Measurements from ENCODE around the gene ABCC4. TPM values are rescaled to one million over a fixed set of nuclear protein-coding genes. Genes with fewer than 3 reads are reported as not detected.

The ABCC4 gene
- total and polyA plus RNA-seq, 2 donors (not counting 1 experiment from before 2014, with no cell fraction given), result 1.8 to 7.1 TPM

DNA sequence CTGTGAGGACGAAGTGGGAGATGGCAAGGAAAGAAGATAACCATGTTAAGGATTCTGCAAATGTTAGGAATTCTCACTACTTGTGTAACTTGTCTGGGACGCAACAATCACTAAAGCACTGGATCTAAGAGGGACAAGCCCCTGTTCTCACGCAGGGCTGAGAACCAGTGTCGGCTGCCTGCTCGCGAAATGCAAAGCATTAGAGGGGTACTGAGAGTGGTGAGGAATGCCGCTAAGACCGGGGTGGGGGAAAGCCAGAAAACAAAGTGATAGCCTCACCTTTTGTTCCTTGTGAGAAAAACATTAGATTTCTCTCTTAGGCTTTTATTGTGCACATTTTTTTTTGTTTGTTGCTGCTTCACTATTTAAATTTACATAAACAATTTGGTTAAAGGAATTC lies 241.9 kb downstream of the ABCC4 start:
- Mint-ChIP-seq H3K27ac (no peak overlapping the region), H3K4me1 (no peaks in the 10 kb centered on the region), H3K9me3 (ENCODE audit: insufficient read depth) (no peaks in the 10 kb centered on the region), H3K27me3 (no peaks in the 10 kb centered on the region), H3K4me3 (no peak overlapping the region)
- no peaks in the 10 kb centered on the region for H3K9me3 ChIP-seq (ENCODE audit: control extremely low read depth in 1 of 3, control insufficient read depth in 2 of 3, insufficient read depth in 1 of 3, low read length in 2 of 3)
- no peaks in the 10 kb centered on the region for H3K79me2 ChIP-seq (ENCODE audit: control insufficient read depth, insufficient read depth, low read length)
- H2AFZ ChIP-seq (ENCODE audit: insufficient read depth, low read depth, low read length, poor library complexity, severe bottlenecking), result no peak overlapping the region
- ChIA-PET POLR2A (no interaction called here), CTCF (no interaction called here)
- ATAC-seq (ENCODE audit: low read depth), result no peak
- H3K4me3 ChIP-seq (ENCODE audit: control extremely low read depth in 1 of 5, extremely low read depth in 1 of 5, insufficient read depth in 1 of 5, low read depth in 2 of 5, low read length in 4 of 5), result no peak overlapping the region
- no peaks in the 10 kb centered on the region for H3K36me3 ChIP-seq (replicated peaks in 1 of 2; ENCODE audit: control extremely low read depth in 1 of 2, control insufficient read depth in 1 of 2, extremely low read depth in 1 of 2, insufficient read depth in 2 of 2, low read length in 1 of 2)
- H4K20me1 ChIP-seq (ENCODE audit: control insufficient read depth, insufficient read depth, low read length, poor library complexity, severe bottlenecking), result no peaks in the 10 kb centered on the region
- no peak for DNase-seq
- WGBS (ENCODE audit: insufficient coverage), result 100% methylated on average over 2 of the region's 8 CpGs
- TF ChIP-seq EZH2 (IDR thresholded peaks at IDR 0.05; ENCODE audit: borderline replicate concordance, insufficient read depth, low read depth, low read length, poor library complexity, severe bottlenecking), result no peak
- TF ChIP-seq, protein P1, sequence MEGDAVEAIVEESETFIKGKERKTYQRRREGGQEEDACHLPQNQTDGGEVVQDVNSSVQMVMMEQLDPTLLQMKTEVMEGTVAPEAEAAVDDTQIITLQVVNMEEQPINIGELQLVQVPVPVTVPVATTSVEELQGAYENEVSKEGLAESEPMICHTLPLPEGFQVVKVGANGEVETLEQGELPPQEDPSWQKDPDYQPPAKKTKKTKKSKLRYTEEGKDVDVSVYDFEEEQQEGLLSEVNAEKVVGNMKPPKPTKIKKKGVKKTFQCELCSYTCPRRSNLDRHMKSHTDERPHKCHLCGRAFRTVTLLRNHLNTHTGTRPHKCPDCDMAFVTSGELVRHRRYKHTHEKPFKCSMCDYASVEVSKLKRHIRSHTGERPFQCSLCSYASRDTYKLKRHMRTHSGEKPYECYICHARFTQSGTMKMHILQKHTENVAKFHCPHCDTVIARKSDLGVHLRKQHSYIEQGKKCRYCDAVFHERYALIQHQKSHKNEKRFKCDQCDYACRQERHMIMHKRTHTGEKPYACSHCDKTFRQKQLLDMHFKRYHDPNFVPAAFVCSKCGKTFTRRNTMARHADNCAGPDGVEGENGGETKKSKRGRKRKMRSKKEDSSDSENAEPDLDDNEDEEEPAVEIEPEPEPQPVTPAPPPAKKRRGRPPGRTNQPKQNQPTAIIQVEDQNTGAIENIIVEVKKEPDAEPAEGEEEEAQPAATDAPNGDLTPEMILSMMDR (IDR thresholded peaks at IDR 0.05), result no peak
- H3K4me2 ChIP-seq (replicated peaks; ENCODE audit: low read depth, low read length, poor library complexity, severe bottlenecking), result no peak overlapping the region
- no peak overlapping the region for H3K27ac ChIP-seq (ENCODE audit: low read length in 2 of 2)
- intact Hi-C loops (cut with micrococcal nuclease), result no loop called here
- no peaks in the 10 kb centered on the region for H3K27me3 ChIP-seq (replicated peaks in 1 of 4; ENCODE audit: control extremely low read depth in 1 of 4, control insufficient read depth in 3 of 4, insufficient read depth in 4 of 4, low read length in 3 of 4)
- no peaks in the 10 kb centered on the region for H3K4me1 ChIP-seq (ENCODE audit: control insufficient read depth in 2 of 2, insufficient read depth in 2 of 2, low read length in 2 of 2)
- no peak overlapping the region for H3K9ac ChIP-seq (ENCODE audit: low read length)

DNA sequence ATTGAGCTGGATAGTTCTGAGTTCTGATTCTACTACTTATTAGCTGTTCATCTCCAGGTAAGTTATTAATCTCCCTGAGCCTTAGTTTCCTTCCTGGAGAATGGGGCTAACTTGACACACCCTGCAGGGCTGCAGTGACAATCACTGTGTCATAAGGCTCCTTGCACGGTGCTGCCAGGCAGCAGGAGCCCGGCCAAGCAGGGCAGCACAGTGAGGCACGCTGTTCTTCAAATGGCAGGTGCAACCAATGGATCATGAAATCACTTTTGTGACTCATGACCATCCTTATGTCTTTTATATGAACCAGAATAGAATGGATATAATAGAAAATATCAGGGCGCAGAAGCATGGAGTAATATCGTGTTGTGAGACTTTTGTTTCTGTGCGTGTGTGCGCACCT lies 242.6 kb downstream of the ABCC4 start:
- no peaks in the 10 kb centered on the region for H3K9me3 Mint-ChIP-seq (ENCODE audit: insufficient read depth)
- no peaks in the 10 kb centered on the region for H3K9me3 ChIP-seq (ENCODE audit: control extremely low read depth in 1 of 3, control insufficient read depth in 2 of 3, insufficient read depth in 1 of 3, low read length in 2 of 3)
- no peak overlapping the region for H3K4me2 ChIP-seq (replicated peaks; ENCODE audit: low read depth, low read length, poor library complexity, severe bottlenecking)
- H3K4me1 ChIP-seq (ENCODE audit: control insufficient read depth in 2 of 2, insufficient read depth in 2 of 2, low read length in 2 of 2), result no peaks in the 10 kb centered on the region
- ATAC-seq (ENCODE audit: low read depth), result no peak
- ChIA-PET POLR2A (no interaction called here), CTCF (no interaction called here)
- H3K27ac Mint-ChIP-seq, result no peak overlapping the region
- no peaks in the 10 kb centered on the region for H3K27me3 ChIP-seq (replicated peaks in 1 of 4; ENCODE audit: control extremely low read depth in 1 of 4, control insufficient read depth in 3 of 4, insufficient read depth in 4 of 4, low read length in 3 of 4)
- WGBS (ENCODE audit: insufficient coverage), result 81% methylated on average over 6 of the region's 7 CpGs
- H4K20me1 ChIP-seq (ENCODE audit: control insufficient read depth, insufficient read depth, low read length, poor library complexity, severe bottlenecking), result no peaks in the 10 kb centered on the region
- no peaks in the 10 kb centered on the region for H3K79me2 ChIP-seq (ENCODE audit: control insufficient read depth, insufficient read depth, low read length)
- no peak overlapping the region for H3K4me3 ChIP-seq (ENCODE audit: control extremely low read depth in 1 of 5, extremely low read depth in 1 of 5, insufficient read depth in 1 of 5, low read depth in 2 of 5, low read length in 4 of 5)
- H3K27me3 Mint-ChIP-seq, result no peaks in the 10 kb centered on the region
- no peak overlapping the region for H3K27ac ChIP-seq (ENCODE audit: low read length in 2 of 2)
- no peak for DNase-seq
- no peaks in the 10 kb centered on the region for H3K36me3 ChIP-seq (replicated peaks in 1 of 2; ENCODE audit: control extremely low read depth in 1 of 2, control insufficient read depth in 1 of 2, extremely low read depth in 1 of 2, insufficient read depth in 2 of 2, low read length in 1 of 2)
- TF ChIP-seq EZH2 (IDR thresholded peaks at IDR 0.05; ENCODE audit: borderline replicate concordance, insufficient read depth, low read depth, low read length, poor library complexity, severe bottlenecking), result no peak
- TF ChIP-seq, protein P1 (IDR thresholded peaks at IDR 0.05), result no peak
- no peak overlapping the region for H3K9ac ChIP-seq (ENCODE audit: low read length)
- no peak overlapping the region for H2AFZ ChIP-seq (ENCODE audit: insufficient read depth, low read depth, low read length, poor library complexity, severe bottlenecking)
- intact Hi-C loops (cut with micrococcal nuclease), result no loop called here
- H3K4me1 Mint-ChIP-seq, result no peaks in the 10 kb centered on the region
- no peak overlapping the region for H3K4me3 Mint-ChIP-seq
